HEK293T (cell line): ENCODE measurements around the gene AHI1.

Experiments used
- CTCF ChIA-PET: fragments of 350-600 bp; formaldehyde crosslinking; extraction: SDS; loops from one replicate; lab custom pipeline; 2021; ENCODE audit warnings: antibody characterized with exemption, inconsistent platforms; lab: Yijun Ruan, JAX
- POLR2A ChIA-PET: fragments of 350-600 bp; formaldehyde crosslinking; extraction: SDS; loops from one replicate; lab custom pipeline; 2020; ENCODE audit warnings: antibody characterized with exemption, inconsistent platforms; lab: Yijun Ruan, JAX
- DNase-seq: peaks from one replicate; pipeline ENCODE4 v3.0.0; 2012; ENCODE audit warnings: mixed read lengths; ENCODE audit errors: extremely low spot score
- ARNT ChIP-seq: fragments of 450-650 bp; IDR thresholded peaks from 2 replicates; pipeline ENCODE4 v1.6.1; 2017; ENCODE audit warnings: mild to moderate bottlenecking
- BHLHE40 ChIP-seq: fragments of 450-650 bp; IDR thresholded peaks from 2 replicates; pipeline ENCODE4 v1.6.1; 2016; ENCODE audit warnings: mild to moderate bottlenecking, moderate library complexity, borderline replicate concordance
- CTBP1 ChIP-seq: fragments of 450-650 bp; IDR thresholded peaks from 2 replicates; pipeline ENCODE4 v1.6.1; 2016; ENCODE audit warnings: borderline replicate concordance
- ELF4 ChIP-seq: fragments of 450-650 bp; IDR thresholded peaks from 2 replicates; pipeline ENCODE4 v1.6.1; 2017; ENCODE audit warnings: antibody characterized with exemption
- FOXA1 ChIP-seq: fragments of 450-650 bp; IDR thresholded peaks from 2 replicates; pipeline ENCODE4 v1.6.1; 2016; ENCODE audit warnings: mild to moderate bottlenecking
- FOXK2 ChIP-seq: fragments of 450-650 bp; IDR thresholded peaks from 2 replicates; pipeline ENCODE4 v1.6.1; 2016; ENCODE audit warnings: mild to moderate bottlenecking
- FOXM1 ChIP-seq: fragments of 450-650 bp; IDR thresholded peaks from 2 replicates; pipeline ENCODE4 v1.6.1; 2017; ENCODE audit warnings: mild to moderate bottlenecking, borderline replicate concordance
- HDGF ChIP-seq: fragments of 450-650 bp; IDR thresholded peaks from 2 replicates; pipeline ENCODE4 v1.6.1; 2017; ENCODE audit warnings: antibody characterized with exemption, borderline replicate concordance
- L3MBTL2 ChIP-seq: fragments of 450-650 bp; conservative IDR thresholded peaks from 2 replicates; pipeline ENCODE4 v1.6.1; 2016; ENCODE audit warnings: mild to moderate bottlenecking
- LEF1 ChIP-seq: fragments of 450-650 bp; IDR thresholded peaks from 2 replicates; pipeline ENCODE4 v1.6.1; 2017; ENCODE audit warnings: mild to moderate bottlenecking, borderline replicate concordance
- NFRKB ChIP-seq: fragments of 450-650 bp; IDR thresholded peaks from 2 replicates; pipeline ENCODE4 v1.6.1; 2016; ENCODE audit warnings: mild to moderate bottlenecking, moderate library complexity
- PKNOX1 ChIP-seq: fragments of 450-650 bp; IDR thresholded peaks from 2 replicates; pipeline ENCODE4 v1.6.1; 2016
- SP1 ChIP-seq: fragments of 450-650 bp; IDR thresholded peaks from 2 replicates; pipeline ENCODE4 v1.6.1; 2017
- SUZ12 ChIP-seq: fragments of 450-650 bp; IDR thresholded peaks from 2 replicates; pipeline ENCODE4 v1.6.1; 2016; ENCODE audit warnings: mild to moderate bottlenecking
- TARDBP ChIP-seq: fragments of 450-650 bp; IDR thresholded peaks from 2 replicates; pipeline ENCODE4 v1.6.1; 2016
- ZNF384 ChIP-seq: fragments of 450-650 bp; IDR thresholded peaks from 2 replicates; pipeline ENCODE4 v1.6.1; 2016

AHI1 gene

GRCh38 chr6:135412761-135413160 is 84.8 kb downstream of the AHI1 start:
- ChIA-PET CTCF (no interaction called here), POLR2A (no interaction called here)
- TF ChIP-seq FOXA1 = no peak
- no peak for TF ChIP-seq LEF1
- no peak for TF ChIP-seq HDGF
- TF ChIP-seq PKNOX1 = no peak
- no peak for TF ChIP-seq SUZ12
- no peak for TF ChIP-seq BHLHE40
- TF ChIP-seq TARDBP = no peak
- no peak for TF ChIP-seq ELF4
- TF ChIP-seq ARNT = no peak
- no peak for TF ChIP-seq ZNF384
- DNase-seq = no peak

GRCh38 chr6:135411849-135412248 is 85.7 kb downstream of the AHI1 start:
- CTCF ChIA-PET = no interaction called here
- TF ChIP-seq SUZ12 = no peak
- no peak for TF ChIP-seq CTBP1
- TF ChIP-seq PKNOX1 = no peak
- TF ChIP-seq ZNF384 = no peak
- no peak for TF ChIP-seq LEF1
- no peak for TF ChIP-seq BHLHE40
- TF ChIP-seq TARDBP = no peak
- TF ChIP-seq FOXK2 = no peak
- TF ChIP-seq ELF4 = no peak
- no peak for TF ChIP-seq ARNT
- no peak for TF ChIP-seq FOXM1
- TF ChIP-seq NFRKB = no peak
- no peak for TF ChIP-seq HDGF
- no peak for TF ChIP-seq L3MBTL2
- TF ChIP-seq FOXA1 = no peak
- no peak for TF ChIP-seq SP1
- no peak for DNase-seq
- POLR2A ChIA-PET = no interaction called here

DNA sequence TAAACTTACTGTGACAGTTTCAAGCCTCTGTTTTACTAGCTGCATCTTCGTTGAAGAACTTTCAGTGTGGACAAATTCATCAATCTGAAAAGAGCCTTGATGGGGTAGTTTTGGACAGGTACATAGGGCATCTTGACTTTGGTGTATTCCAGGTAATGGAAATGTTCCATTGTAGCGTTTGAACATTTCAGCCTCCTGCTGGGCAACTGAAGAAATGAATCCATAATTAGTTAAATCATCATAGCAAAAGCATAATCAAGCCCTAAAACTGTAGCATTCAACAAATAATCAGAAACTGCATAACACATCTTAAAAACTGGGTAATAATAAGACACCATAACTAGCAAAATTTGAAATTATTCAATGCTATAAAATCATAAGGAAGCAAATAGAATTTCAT is 86.2 kb downstream of the AHI1 start:
- ChIA-PET CTCF (no interaction called here), POLR2A (no interaction called here)
- TF ChIP-seq L3MBTL2 (no peak), LEF1 (no peak), ZNF384 (no peak), ELF4 (no peak), NFRKB (no peak), TARDBP (no peak), FOXK2 (no peak), FOXM1 (no peak), CTBP1 (no peak), FOXA1 (no peak), SP1 (no peak)
- DNase-seq = no peak

DNA sequence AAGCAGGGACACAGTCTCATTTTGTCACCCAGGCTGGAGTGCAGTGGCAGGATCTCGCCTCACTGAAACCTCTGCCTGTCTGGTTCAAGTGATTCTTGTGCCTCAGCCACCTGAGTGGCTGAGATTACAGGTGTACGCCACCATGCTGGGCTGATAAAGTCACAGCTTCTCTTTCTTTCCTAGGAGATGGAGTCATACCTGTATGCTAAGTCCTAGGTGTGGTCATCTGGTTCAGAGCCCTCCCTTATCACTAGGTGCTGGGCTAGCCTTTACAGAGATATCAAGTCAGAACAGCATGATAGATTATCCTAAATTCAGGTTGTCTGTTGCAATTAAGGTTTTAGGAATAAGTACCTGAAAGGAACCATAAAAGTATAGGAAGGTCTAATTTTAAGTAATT is 86.7 kb downstream of the AHI1 start:
- POLR2A ChIA-PET = no interaction called here
- TF ChIP-seq L3MBTL2 = no peak
- TF ChIP-seq ZNF384 = no peak
- TF ChIP-seq SUZ12 = no peak
- no peak for TF ChIP-seq FOXK2
- no peak for TF ChIP-seq SP1
- TF ChIP-seq CTBP1 = no peak
- no peak for TF ChIP-seq FOXA1
- TF ChIP-seq FOXM1 = no peak
- CTCF ChIA-PET = no interaction called here
- DNase-seq = no peak

GRCh38 chr6:135403584-135403983 is 94.0 kb downstream of the AHI1 start:
- POLR2A ChIA-PET = no interaction called here
- TF ChIP-seq LEF1 (no peak), ZNF384 (no peak), SP1 (no peak), FOXK2 (no peak), NFRKB (no peak)
- CTCF ChIA-PET = interaction anchor here (0.5 kb wide), 1 partner anchor 524 kb away, joined by 6 read pairs; no protein-coding TSS in a partner anchor
- DNase-seq = no peak

DNA sequence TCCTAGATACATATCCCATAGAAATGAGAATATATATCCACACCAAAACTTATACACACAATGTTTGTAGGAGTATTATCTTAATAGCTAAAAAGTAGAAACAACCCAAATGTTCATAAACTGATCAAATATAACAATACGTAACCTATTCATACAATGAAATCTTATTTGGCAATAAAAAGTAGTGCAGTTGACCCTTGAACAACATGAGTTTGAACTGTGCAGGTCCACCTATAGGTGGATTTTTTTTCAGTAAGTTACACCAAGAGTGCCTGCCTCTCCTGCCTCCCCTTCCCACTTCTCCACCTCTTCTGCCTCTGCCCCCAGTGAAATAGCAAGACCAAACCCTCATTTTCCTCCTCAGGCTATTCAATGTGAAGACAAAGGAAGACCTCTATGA is 95.2 kb downstream of the AHI1 start:
- DNase-seq = no peak
- no peak for TF ChIP-seq FOXA1
- POLR2A ChIA-PET = no interaction called here
- CTCF ChIA-PET = no interaction called here

GRCh38 chr6:135397172-135397952 is 100.2 kb downstream of the AHI1 start:
- POLR2A ChIA-PET = no interaction called here
- CTCF ChIA-PET = no interaction called here
- DNase-seq = no peak
- TF ChIP-seq HDGF (no peak), LEF1 (no peak), FOXM1 (no peak), CTBP1 (no peak), SP1 (no peak), BHLHE40 (no peak), NFRKB (no peak), PKNOX1 (no peak), L3MBTL2 (no peak), FOXK2 (no peak), TARDBP (no peak), ELF4 (no peak), FOXA1 (no peak)
